T-cell (primary cell): ENCODE data around the gene NOXO1. TPM values are rescaled to one million over a fixed set of nuclear protein-coding genes. Genes with fewer than 3 reads are reported as not detected.

Experiments used
- ATAC-seq, 4 experiments: fragments of 200-7000 bp in 3 of 4; fragments of 150-1000 bp in 1 of 4; cut with Tn5 transposase; replicated peaks in 1 of 4; 1 replicate in 3 of 4; 2 replicates in 1 of 4; pipeline ENCODE4 v1.10.0; 2021; ENCODE audit warnings: moderate library complexity in 3 of 4, mild to moderate bottlenecking in 2 of 4, moderate number of reproducible peaks in 1 of 4
- CTCF ChIA-PET, 2 donors: fragments of 300-600 bp; sonication (Branson Sonifier 250); formaldehyde crosslinking; loops; one replicate each; lab custom pipeline; 2022; ENCODE audit warnings: antibody characterized with exemption in 2 of 2; lab: Charles Lee
- POLR2A ChIA-PET, 2 donors: fragments of 300-600 bp; sonication (Branson Sonifier 250); formaldehyde crosslinking; loops; one replicate each; lab custom pipeline; 2022; ENCODE audit warnings: antibody characterized with exemption in 2 of 2; lab: Charles Lee
- DNase-seq, 35 experiments: peaks; one replicate each; pipeline versions ENCODE4 v3.0.0 to v3.0.0-alpha.2; 2013 to 2023
- H3K27ac ChIP-seq: one replicate; pipeline ENCODE4 v1.5.1; 2013; ENCODE audit warnings: low read length
- H3K27me3 ChIP-seq, 2 experiments: replicated peaks in 1 of 2; 1 replicate in 1 of 2; 2 replicates in 1 of 2; pipeline versions ENCODE4 v1.6.1 to v1.7.0; 2013; ENCODE audit warnings: low read length in 1 of 2, mixed read lengths in 1 of 2; ENCODE audit not compliant: control insufficient read depth in 2 of 2, insufficient read depth in 2 of 2; ENCODE audit errors: extremely low read depth in 1 of 2
- H3K36me3 ChIP-seq, 2 donors: 1 replicate in 1 of 2; 2 replicates in 1 of 2; pipeline versions ENCODE4 v1.6.1 to v1.7.0; 2013; ENCODE audit warnings: low read length in 1 of 2; ENCODE audit not compliant: control insufficient read depth in 2 of 2, insufficient read depth in 1 of 2; ENCODE audit errors: extremely low read depth in 1 of 2
- H3K4me1 ChIP-seq, 2 experiments: 1 replicate in 1 of 2; 2 replicates in 1 of 2; pipeline versions ENCODE4 v1.6.1 to v1.7.0; 2013; ENCODE audit warnings: low read length in 2 of 2, mixed read lengths in 1 of 2; ENCODE audit not compliant: insufficient read depth in 2 of 2, control insufficient read depth in 1 of 2; ENCODE audit errors: extremely low read depth in 1 of 2
- H3K4me3 ChIP-seq, 2 donors: 1 replicate in 1 of 2; 2 replicates in 1 of 2; pipeline versions ENCODE4 v1.5.1 to v1.7.0; 2013; ENCODE audit warnings: mild to moderate bottlenecking in 2 of 2, low read length in 1 of 2, moderate library complexity in 1 of 2; ENCODE audit not compliant: control insufficient read depth in 1 of 2; ENCODE audit errors: extremely low read depth in 1 of 2
- H3K9me3 ChIP-seq: 2 replicates; pipeline ENCODE4 v1.7.0; 2013
- H3K27ac Mint-ChIP-seq, 2 donors: one replicate each; pipeline ENCODE4 v1.8.0; 2020 to 2021; ENCODE audit warnings: mild to moderate bottlenecking in 2 of 2, mixed read lengths in 2 of 2
- H3K27me3 Mint-ChIP-seq, 2 donors: one replicate each; pipeline ENCODE4 v1.8.0; 2021 to 2022; ENCODE audit warnings: mixed read lengths in 2 of 2
- H3K36me3 Mint-ChIP-seq: one replicate; pipeline ENCODE4 v1.8.0; 2021; ENCODE audit warnings: mixed read lengths
- H3K4me1 Mint-ChIP-seq, 3 donors: one replicate each; pipeline ENCODE4 v1.8.0; 2020 to 2022; ENCODE audit warnings: mixed read lengths in 3 of 3, mild to moderate bottlenecking in 1 of 3
- H3K4me3 Mint-ChIP-seq, 3 donors: one replicate each; pipeline ENCODE4 v1.8.0; 2020 to 2022; ENCODE audit warnings: mild to moderate bottlenecking in 3 of 3, mixed read lengths in 3 of 3, moderate library complexity in 3 of 3
- H3K9me3 Mint-ChIP-seq, 3 donors: one replicate each; pipeline ENCODE4 v1.8.0; 2020 to 2022; ENCODE audit warnings: mixed read lengths in 3 of 3
- WGBS: methylation state at CpG from one replicate; pipeline ENCODE4 v1.1.5; 2013; ENCODE audit warnings: missing lambda C conversion rate; ENCODE audit not compliant: insufficient coverage; 5-methylcytosine and 5-hydroxymethylcytosine counted together
- total RNA-seq, 35 experiments: library from RNA in 6 of 35; stranded (reverse) in 6 of 35; fragments of 120-200 nt in 1 of 35; gene quantifications; one replicate each; pipeline versions ENCODE4 v1.2.1 to v1.2.4 and lab custom pipeline; 2013 to 2026

NOXO1 gene
- total RNA-seq, 5 donors from 2014 or later (not counting 1 experiment from before 2014, with no cell fraction given): 0.78 to 2.2 (median 1.3) TPM; not detected in 1

DNA sequence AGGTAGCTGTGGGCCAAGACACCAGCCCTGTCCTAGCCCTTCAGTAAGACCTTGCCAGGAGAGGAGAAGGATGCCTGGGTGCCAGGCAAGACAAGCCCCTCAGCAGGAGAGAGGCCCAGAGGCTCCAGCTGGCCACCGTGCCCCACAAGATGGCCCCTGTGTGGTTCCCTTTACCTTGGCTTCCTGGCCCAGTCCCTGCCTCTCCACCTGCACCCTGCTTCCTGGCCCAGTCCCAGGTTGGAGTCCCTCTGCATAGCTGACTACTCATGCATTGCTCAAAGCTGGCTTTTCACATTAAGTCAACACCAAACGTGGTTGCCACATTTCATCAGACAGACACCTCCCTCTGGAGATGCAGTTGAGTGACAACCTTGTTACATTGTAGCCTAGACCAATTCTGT is 12.5 kb upstream of the NOXO1 start:
- Histone ChIP-seq H3K4me1 (peaks cover 16 to 30% of the 10 kb centered on the region in 2 experiments), H3K9me3 (no peaks in the 10 kb centered on the region), H3K27ac (peak overlapping the region; percentile 57), H3K27me3 (peaks cover 2 to 25% of the 10 kb centered on the region in 2 experiments), H3K36me3 (peaks cover 2 to 15% of the 10 kb centered on the region in 2 donors), H3K4me3 (no peak overlapping the region)
- ChIA-PET POLR2A (no interaction called here), CTCF (no interaction called here)
- Mint-ChIP-seq H3K4me1 (peaks cover 5 to 25% (median 17%) of the 10 kb centered on the region in 3 donors), H3K27ac (peak overlapping the region; percentile 48 to 84), H3K27me3 (peaks cover 2 to 8% of the 10 kb centered on the region in 2 donors), H3K4me3 (peak overlapping the region in 2 of 3 donors; percentile 21 to 29), H3K36me3 (peaks cover 6% of the 10 kb centered on the region), H3K9me3 (no peaks in the 10 kb centered on the region)
- ATAC-seq (no peak), DNase-seq (peak in 1 of 35 experiments; percentile 50)
- WGBS: 83% methylated on average over 1 of the region's 2 CpGs

DNA sequence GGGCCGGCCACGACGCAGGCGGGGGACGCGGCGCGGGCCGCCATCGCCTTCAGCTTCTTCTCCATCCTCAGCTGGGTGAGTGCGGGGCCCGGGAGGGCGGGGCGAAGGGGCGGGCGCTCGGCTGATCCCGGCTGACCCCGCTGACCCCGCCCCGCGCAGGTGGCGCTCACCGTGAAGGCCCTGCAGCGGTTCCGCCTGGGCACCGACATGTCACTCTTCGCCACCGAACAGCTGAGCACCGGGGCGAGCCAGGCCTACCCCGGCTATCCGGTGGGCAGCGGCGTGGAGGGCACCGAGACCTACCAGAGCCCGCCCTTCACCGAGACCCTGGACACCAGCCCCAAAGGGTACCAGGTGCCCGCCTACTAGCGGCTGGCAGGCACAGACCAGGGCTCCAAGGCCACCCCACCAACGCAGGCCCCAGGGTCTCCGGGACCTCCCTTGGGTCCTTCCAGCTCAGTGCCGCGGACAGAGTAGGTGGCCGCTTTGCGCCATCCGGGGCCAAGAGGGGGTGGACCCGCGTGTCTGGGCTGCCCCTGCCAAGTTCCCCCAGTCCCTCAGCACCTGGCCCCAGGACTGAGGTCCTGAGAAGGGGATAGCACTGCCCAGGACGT is 11.5 kb upstream of the NOXO1 start:
- H3K27me3 ChIP-seq: peaks cover 3 to 33% of the 10 kb centered on the region in 2 experiments
- Mint-ChIP-seq H3K27ac (no peak overlapping the region), H3K4me1 (peaks cover 7 to 28% (median 19%) of the 10 kb centered on the region in 3 donors), H3K27me3 (peaks cover 5 to 14% of the 10 kb centered on the region in 2 donors), H3K9me3 (no peaks in the 10 kb centered on the region), H3K4me3 (no peak overlapping the region), H3K36me3 (peaks cover 3% of the 10 kb centered on the region)
- ATAC-seq: no peak
- H3K9me3 ChIP-seq: no peaks in the 10 kb centered on the region
- peaks cover 2 to 6% of the 10 kb centered on the region in 2 donors for H3K36me3 ChIP-seq
- no peak overlapping the region for H3K4me3 ChIP-seq
- CTCF ChIA-PET: interaction anchor here in 1 of 2 donors (0.5 to 1.1 kb wide), 4 partner anchors 11 to 163 kb away, joined by 3 read pairs; partner anchors contain the start of genes RPS2 and TRAF7
- POLR2A ChIA-PET: interaction anchor here in 1 of 2 donors (0.7 to 1.4 kb wide), 3 partner anchors 9 to 159 kb away, joined by 3 to 9 read pairs (median 3); partner anchors contain the start of gene RPS2
- H3K4me1 ChIP-seq: peaks cover 16 to 30% of the 10 kb centered on the region in 2 experiments
- H3K27ac ChIP-seq: peak overlapping the region; percentile 57
- peak in 1 of 35 experiments; percentile 25 for DNase-seq
- 65% methylated on average over 50 of the region's 50 CpGs for WGBS

DNA sequence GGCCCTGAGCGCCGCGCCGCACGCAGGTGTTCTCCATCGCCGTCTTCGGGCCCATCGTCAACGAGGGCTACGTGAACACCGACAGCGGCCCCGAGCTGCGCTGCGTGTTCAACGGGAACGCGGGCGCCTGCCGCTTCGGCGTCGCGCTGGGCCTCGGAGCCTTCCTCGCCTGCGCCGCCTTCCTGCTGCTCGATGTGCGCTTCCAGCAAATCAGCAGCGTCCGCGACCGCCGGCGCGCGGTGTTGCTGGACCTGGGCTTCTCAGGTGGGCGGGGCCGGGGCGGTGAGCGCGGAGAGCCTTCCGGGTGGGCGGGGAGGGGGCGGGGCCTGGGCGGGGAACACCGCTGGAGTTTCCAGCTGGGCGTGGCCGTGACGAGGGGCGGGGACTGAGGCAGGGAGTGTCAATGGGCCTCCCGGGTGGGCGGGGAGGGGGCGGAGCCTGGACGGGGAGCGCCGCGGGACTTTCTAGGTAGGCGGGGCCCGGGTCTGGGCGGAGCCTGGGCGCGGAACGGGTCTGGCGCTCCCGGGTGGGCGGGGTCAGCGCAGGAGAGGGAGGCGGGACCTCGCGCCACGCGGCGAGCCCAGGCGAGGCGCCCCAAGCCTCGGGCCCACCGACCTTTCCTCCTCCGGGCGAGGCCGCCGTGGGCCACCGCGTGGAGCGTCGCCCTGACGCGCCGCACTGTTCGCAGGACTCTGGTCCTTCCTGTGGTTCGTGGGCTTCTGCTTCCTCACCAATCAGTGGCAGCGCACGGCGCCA is 10.9 kb upstream of the NOXO1 start:
- H3K4me3 ChIP-seq: peak overlapping the region; percentile 35 to 52
- POLR2A ChIA-PET: interaction anchor here in 1 of 2 donors (0.6 to 1.4 kb wide), 5 partner anchors 10 to 230 kb away, joined by 3 to 9 read pairs (median 3); partner anchors contain the start of gene RPS2
- H3K27me3 Mint-ChIP-seq: peaks cover 5 to 14% of the 10 kb centered on the region in 2 donors
- ATAC-seq (peak; percentile 79 to 89 (median 83)), DNase-seq (peak; percentile 90 to 99 (median 97))
- H3K36me3 ChIP-seq: peaks cover under 1 to 2% of the 10 kb centered on the region in 2 donors
- peaks cover 7 to 28% (median 19%) of the 10 kb centered on the region in 3 donors for H3K4me1 Mint-ChIP-seq
- H3K4me1 ChIP-seq: peaks cover 16 to 30% of the 10 kb centered on the region in 2 experiments
- H3K4me3 Mint-ChIP-seq: peak overlapping the region; percentile 73 to 77 (median 75)
- CTCF ChIA-PET: interaction anchor here in 1 of 2 donors (0.5 to 1.1 kb wide), 4 partner anchors 12 to 163 kb away, joined by 3 read pairs; partner anchors contain the start of genes RPS2 and TRAF7
- peaks cover 3 to 35% of the 10 kb centered on the region in 2 experiments for H3K27me3 ChIP-seq
- peak overlapping the region in 1 of 2 donors; percentile 12 for H3K27ac Mint-ChIP-seq
- WGBS: 6% methylated on average over 73 of the region's 96 CpGs
- peak overlapping the region; percentile 68 for H3K27ac ChIP-seq
- H3K36me3 Mint-ChIP-seq: peaks cover under 1% of the 10 kb centered on the region
- no peaks in the 10 kb centered on the region for H3K9me3 ChIP-seq
- no peaks in the 10 kb centered on the region for H3K9me3 Mint-ChIP-seq

DNA sequence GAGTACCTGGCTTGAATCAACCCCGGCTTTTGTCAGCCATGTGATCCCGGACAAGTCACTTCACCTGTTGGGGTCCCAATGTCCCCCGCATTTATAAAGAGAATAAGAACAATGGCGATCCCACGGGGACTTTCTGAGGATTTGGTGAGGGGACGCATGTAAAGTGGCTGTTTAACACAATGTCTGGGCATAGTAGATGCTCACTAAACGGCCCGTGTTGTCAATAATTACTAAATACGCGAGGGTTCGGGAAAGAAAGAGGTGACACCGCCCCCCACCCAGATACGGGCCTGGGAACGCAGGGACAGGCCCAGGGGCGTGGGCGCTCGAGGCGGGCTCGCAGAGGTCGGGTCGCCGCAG is 10.3 kb upstream of the NOXO1 start:
- no peaks in the 10 kb centered on the region for H3K9me3 Mint-ChIP-seq
- peak overlapping the region; percentile 35 to 52 for H3K4me3 ChIP-seq
- peaks cover 5 to 14% of the 10 kb centered on the region in 2 donors for H3K27me3 Mint-ChIP-seq
- CTCF ChIA-PET: interaction anchor here in 1 of 2 donors (1.1 kb wide), 1 partner anchor 27 kb away, joined by 3 read pairs; the partner anchor contains the start of gene RPS2
- DNase-seq (no peak), ATAC-seq (no peak)
- H3K9me3 ChIP-seq: no peaks in the 10 kb centered on the region
- peak overlapping the region; percentile 73 to 77 (median 75) for H3K4me3 Mint-ChIP-seq
- POLR2A ChIA-PET: interaction anchor here in 1 of 2 donors (0.6 to 1.4 kb wide), 4 partner anchors 21 to 230 kb away, joined by 3 to 9 read pairs (median 4); partner anchors contain the start of gene RPS2
- H3K36me3 Mint-ChIP-seq: peaks cover 1% of the 10 kb centered on the region
- H3K4me1 Mint-ChIP-seq: peaks cover 7 to 29% (median 19%) of the 10 kb centered on the region in 3 donors
- 10% methylated on average over 20 of the region's 22 CpGs for WGBS
- H3K36me3 ChIP-seq: no peaks in the 10 kb centered on the region
- peaks cover 3 to 35% of the 10 kb centered on the region in 2 experiments for H3K27me3 ChIP-seq
- H3K4me1 ChIP-seq: peaks cover 16 to 30% of the 10 kb centered on the region in 2 experiments
- H3K27ac Mint-ChIP-seq: peak overlapping the region; percentile 12 to 57
- peak overlapping the region; percentile 68 for H3K27ac ChIP-seq

DNA sequence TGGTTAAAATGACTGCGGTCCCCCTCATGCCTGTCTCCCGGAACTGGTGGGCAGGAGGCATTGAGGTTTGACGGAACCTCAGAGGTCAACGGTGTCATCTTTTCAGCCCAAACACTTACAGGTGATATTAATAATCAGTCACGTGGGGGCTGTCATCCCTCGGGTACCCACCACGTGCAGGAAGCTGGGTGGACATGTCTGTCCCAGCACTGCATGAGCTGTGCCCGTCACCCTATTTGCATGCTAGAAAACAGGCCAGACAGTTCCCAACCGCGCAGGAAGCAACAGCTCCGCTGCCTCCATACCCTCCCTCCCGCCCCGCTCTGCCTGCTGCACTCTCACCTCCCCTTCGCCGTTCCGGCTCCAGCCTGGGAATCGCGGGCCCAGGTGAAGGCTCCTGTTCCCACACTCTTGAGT is 9.9 kb upstream of the NOXO1 start:
- peak overlapping the region; percentile 73 to 77 (median 75) for H3K4me3 Mint-ChIP-seq
- H3K27me3 ChIP-seq: peaks cover 3 to 35% of the 10 kb centered on the region in 2 experiments
- H3K27me3 Mint-ChIP-seq: peaks cover 5 to 14% of the 10 kb centered on the region in 2 donors
- ATAC-seq: peak; percentile 21 to 38 (median 30)
- peaks cover 5% of the 10 kb centered on the region for H3K36me3 Mint-ChIP-seq
- H3K4me1 ChIP-seq: peaks cover 16 to 30% of the 10 kb centered on the region in 2 experiments
- DNase-seq: peak in 25 of 35 experiments; percentile 15 to 75 (median 46)
- peaks cover 7 to 30% (median 19%) of the 10 kb centered on the region in 3 donors for H3K4me1 Mint-ChIP-seq
- ChIA-PET CTCF (no interaction called here), POLR2A (interaction anchor here in 1 of 2 donors (0.9 kb wide), 1 partner anchor 20 kb away, joined by 3 read pairs; no protein-coding TSS in a partner anchor)
- no peaks in the 10 kb centered on the region for H3K9me3 ChIP-seq
- no peaks in the 10 kb centered on the region for H3K9me3 Mint-ChIP-seq
- H3K27ac ChIP-seq: peak overlapping the region; percentile 68
- H3K4me3 ChIP-seq: peak overlapping the region; percentile 52 to 58
- peak overlapping the region; percentile 12 to 57 for H3K27ac Mint-ChIP-seq
- H3K36me3 ChIP-seq: peaks cover 0 to 3% of the 10 kb centered on the region in 2 donors
- under 1% methylated on average over 18 of the region's 18 CpGs for WGBS
